Common myeloid progenitor, CD34-positive (primary cell): ENCODE results near the gene BEX2.
A peak's percentile ranks its signal among the peaks of the same experiment; 100 is the strongest.
"Not testable (repeated sequence)": the region's sequence is repeated elsewhere in the genome, so short reads cannot be mapped to it uniquely, and the experiment has no call there.

ENCODE experiments used
- CTCF ChIA-PET: fragments of 350-600 bp; sonication (Branson Sonifier 250); formaldehyde crosslinking; loops from one replicate; lab custom pipeline; 2021; ENCODE audit warnings: antibody characterized with exemption; lab: Charles Lee
- POLR2A ChIA-PET: fragments of 350-600 bp; sonication (Branson Sonifier 250); formaldehyde crosslinking; loops from one replicate; lab custom pipeline; 2021; ENCODE audit warnings: antibody characterized with exemption; lab: Charles Lee
- DNase-seq, 3 donors: peaks; one replicate each; pipeline versions ENCODE4 v3.0.0 to v3.0.0-alpha.2; 2013
- H3K27ac ChIP-seq, 2 experiments: 1 replicate in 1 of 2; 2 replicates in 1 of 2; pipeline ENCODE4 v1.7.0; 2013; ENCODE audit warnings: inconsistent platforms in 2 of 2, low read length in 2 of 2, mild to moderate bottlenecking in 2 of 2, low read depth in 1 of 2, moderate library complexity in 1 of 2; ENCODE audit not compliant: severe bottlenecking in 2 of 2, insufficient read depth in 1 of 2, poor library complexity in 1 of 2
- H3K27me3 ChIP-seq, 5 experiments: replicated peaks in 2 of 5; 1 replicate in 3 of 5; 2 replicates in 2 of 5; pipeline versions ENCODE4 v1.6.1 to v1.7.0; 2013; ENCODE audit warnings: low read length in 4 of 5, mild to moderate bottlenecking in 2 of 5, moderate library complexity in 2 of 5, inconsistent platforms in 1 of 5; ENCODE audit not compliant: insufficient read depth in 5 of 5, control insufficient read depth in 4 of 5
- H3K36me3 ChIP-seq, 4 experiments: 1 replicate in 2 of 4; 2 replicates in 2 of 4; pipeline versions ENCODE4 v1.6.1 to v1.7.0; 2013; ENCODE audit warnings: low read length in 3 of 4, control low read depth in 1 of 4, mild to moderate bottlenecking in 1 of 4; ENCODE audit not compliant: control insufficient read depth in 4 of 4, insufficient read depth in 4 of 4
- H3K4me1 ChIP-seq, 4 experiments: 1 replicate in 3 of 4; 2 replicates in 1 of 4; pipeline versions ENCODE4 v1.6.1 to v1.7.1; 2013; ENCODE audit warnings: low read length in 3 of 4, mild to moderate bottlenecking in 3 of 4, control low read depth in 1 of 4, inconsistent platforms in 1 of 4, moderate library complexity in 1 of 4; ENCODE audit not compliant: control insufficient read depth in 4 of 4, insufficient read depth in 4 of 4; ENCODE audit errors: control extremely low read depth in 1 of 4
- H3K4me3 ChIP-seq, 7 experiments: 1 replicate in 4 of 7; 2 replicates in 3 of 7; pipeline versions ENCODE4 v1.5.1 to v1.7.0; 2013; ENCODE audit warnings: mild to moderate bottlenecking in 7 of 7, low read length in 6 of 7, moderate library complexity in 6 of 7, inconsistent platforms in 2 of 7, low read depth in 2 of 7, control low read depth in 1 of 7; ENCODE audit not compliant: insufficient read depth in 4 of 7, control insufficient read depth in 1 of 7; ENCODE audit errors: extremely low read depth in 1 of 7
- H3K9me3 ChIP-seq, 5 experiments: 1 replicate in 4 of 5; 2 replicates in 1 of 5; pipeline versions ENCODE4 v1.6.1 to v1.7.1; 2013; ENCODE audit warnings: low read length in 4 of 5, mild to moderate bottlenecking in 2 of 5, inconsistent platforms in 1 of 5, low read depth in 1 of 5, moderate library complexity in 1 of 5; ENCODE audit not compliant: control insufficient read depth in 4 of 5, insufficient read depth in 2 of 5; ENCODE audit errors: control extremely low read depth in 1 of 5
- WGBS: methylation state at CpG from one replicate; pipeline ENCODE4 v1.1.5; 2013; ENCODE audit not compliant: insufficient coverage; 5-methylcytosine and 5-hydroxymethylcytosine counted together

The BEX2 gene

DNA sequence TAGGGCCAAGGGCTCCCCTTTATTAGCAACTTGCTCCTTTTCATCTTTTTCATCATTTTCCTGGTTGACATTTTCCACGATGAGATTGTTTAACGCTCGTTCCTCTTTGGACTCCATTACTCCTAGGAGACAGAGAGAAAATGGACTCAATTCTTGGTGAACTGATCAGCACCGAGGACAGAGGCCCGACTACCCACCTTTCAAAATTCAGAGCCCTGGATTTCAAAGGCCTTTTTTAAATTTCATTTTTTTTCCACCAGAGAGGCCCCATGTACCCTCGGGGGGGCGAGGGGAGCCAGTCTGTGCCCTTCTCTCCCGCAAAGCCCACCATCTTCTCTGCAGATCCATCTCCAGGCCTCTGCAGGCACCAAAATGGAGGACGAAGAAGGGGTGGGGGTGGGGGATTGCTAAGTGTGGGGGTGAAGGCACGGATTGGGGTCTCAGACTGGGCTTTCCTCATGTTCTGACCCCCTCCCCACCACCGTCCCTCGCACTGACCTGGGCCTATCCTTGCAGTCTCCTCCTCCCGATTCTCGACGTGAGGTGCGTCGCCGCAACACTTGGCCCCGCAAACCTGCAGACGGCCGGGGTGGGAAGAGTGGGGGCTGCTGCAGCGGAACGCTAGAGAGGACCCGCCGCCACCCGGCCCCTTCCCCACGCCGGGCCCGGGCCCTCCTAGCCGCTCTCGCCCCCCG lies 783 bp downstream of the BEX2 start:
- peaks cover 0 to 5% (median 1%) of the 10 kb centered on the region in 4 experiments for H3K4me1 ChIP-seq
- POLR2A ChIA-PET: no interaction called here
- CTCF ChIA-PET: no interaction called here
- peak overlapping the region; percentile 75 to 86 for H3K27ac ChIP-seq
- H3K4me3 ChIP-seq: peak overlapping the region; percentile 48 to 84 (median 70)
- H3K9me3 ChIP-seq: no peaks in the 10 kb centered on the region
- peak; percentile 36 to 59 (median 51) for DNase-seq
- H3K36me3 ChIP-seq: peaks cover 0 to 4% (median under 1%) of the 10 kb centered on the region in 4 experiments
- WGBS: 35% methylated on average over 23 of the region's 32 CpGs
- peaks cover 0 to 4% (median 0%) of the 10 kb centered on the region in 5 experiments for H3K27me3 ChIP-seq

DNA sequence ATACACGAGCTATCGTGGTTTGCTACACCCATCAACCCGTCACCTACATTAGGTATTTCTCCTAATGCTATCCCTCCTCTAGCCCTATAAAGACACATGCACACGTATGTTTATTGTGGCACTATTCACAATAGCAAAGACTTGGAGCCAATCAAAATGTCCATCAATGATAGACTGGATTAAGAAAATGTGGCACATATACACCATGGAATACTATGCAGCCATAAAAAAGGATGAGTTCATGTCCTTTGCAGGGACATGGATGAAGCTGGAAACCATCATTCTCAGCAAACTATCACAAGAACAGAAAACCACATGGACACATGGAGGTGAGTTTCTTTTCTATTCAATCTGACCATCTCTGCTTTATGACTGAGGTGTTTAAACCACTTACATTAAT lies 5.1 kb downstream of the BEX2 start:
- DNase-seq, H3K9me3 ChIP-seq, H3K27ac ChIP-seq, H3K4me3 ChIP-seq, H3K36me3 ChIP-seq, H3K4me1 ChIP-seq, H3K27me3 ChIP-seq, CTCF ChIA-PET, POLR2A ChIA-PET: not testable (repeated sequence)
- no CpG with 5 or more reads among the region's 4 CpGs for WGBS

DNA sequence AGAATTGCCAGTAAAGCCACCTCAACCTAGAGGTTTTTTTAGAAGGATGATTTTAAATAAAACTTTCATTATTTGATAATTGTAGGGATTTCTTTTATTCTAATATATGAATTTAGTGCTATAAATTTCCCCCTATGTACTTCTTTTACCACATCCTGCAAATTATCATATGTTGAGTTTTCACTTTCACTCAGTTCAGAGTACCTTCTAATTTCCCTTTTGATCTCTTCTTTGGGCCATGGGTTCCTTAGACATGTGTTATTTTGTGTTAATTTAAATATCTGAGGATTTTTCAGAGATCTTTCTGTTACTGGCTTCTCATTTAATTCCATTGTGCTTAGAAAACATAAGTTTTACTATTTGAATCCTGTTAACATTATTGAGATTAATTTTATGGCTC lies 6.1 kb downstream of the BEX2 start:
- POLR2A ChIA-PET: no interaction called here
- no peak overlapping the region for H3K4me3 ChIP-seq
- CTCF ChIA-PET: no interaction called here
- H3K27ac ChIP-seq: no peak overlapping the region
- DNase-seq: no peak
- peaks cover 0 to 4% (median 0%) of the 10 kb centered on the region in 5 experiments for H3K27me3 ChIP-seq
- no peaks in the 10 kb centered on the region for H3K4me1 ChIP-seq
- peaks cover 0 to 4% (median under 1%) of the 10 kb centered on the region in 4 experiments for H3K36me3 ChIP-seq
- no peaks in the 10 kb centered on the region for H3K9me3 ChIP-seq

DNA sequence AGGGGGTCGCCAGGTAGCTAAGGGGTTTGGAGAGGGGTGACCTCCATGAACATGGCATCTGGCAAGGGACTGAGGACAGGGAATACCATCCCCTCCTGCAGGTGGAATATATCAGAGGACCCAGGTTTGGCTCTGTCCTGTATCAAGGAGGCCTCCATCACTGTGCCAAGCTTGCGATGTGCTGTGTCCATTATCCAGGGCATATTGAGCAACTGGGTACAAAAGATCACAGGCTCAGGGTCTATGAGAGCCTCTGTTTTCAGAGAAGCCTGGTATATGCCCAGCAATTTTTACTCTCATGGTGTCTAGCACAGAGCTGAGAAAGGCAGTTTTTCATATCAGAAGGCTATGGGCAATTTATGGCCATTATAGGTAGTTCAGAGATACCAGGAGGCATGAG lies 17.7 kb downstream of the BEX2 start:
- peaks cover 0 to 3% (median 0%) of the 10 kb centered on the region in 5 experiments for H3K9me3 ChIP-seq
- H3K27ac ChIP-seq: no peak overlapping the region
- 92% methylated on average over 2 of the region's 2 CpGs for WGBS
- DNase-seq: no peak
- H3K27me3 ChIP-seq: no peaks in the 10 kb centered on the region
- POLR2A ChIA-PET: no interaction called here
- H3K36me3 ChIP-seq: no peaks in the 10 kb centered on the region
- no peak overlapping the region for H3K4me3 ChIP-seq
- H3K4me1 ChIP-seq: no peaks in the 10 kb centered on the region
- CTCF ChIA-PET: no interaction called here

DNA sequence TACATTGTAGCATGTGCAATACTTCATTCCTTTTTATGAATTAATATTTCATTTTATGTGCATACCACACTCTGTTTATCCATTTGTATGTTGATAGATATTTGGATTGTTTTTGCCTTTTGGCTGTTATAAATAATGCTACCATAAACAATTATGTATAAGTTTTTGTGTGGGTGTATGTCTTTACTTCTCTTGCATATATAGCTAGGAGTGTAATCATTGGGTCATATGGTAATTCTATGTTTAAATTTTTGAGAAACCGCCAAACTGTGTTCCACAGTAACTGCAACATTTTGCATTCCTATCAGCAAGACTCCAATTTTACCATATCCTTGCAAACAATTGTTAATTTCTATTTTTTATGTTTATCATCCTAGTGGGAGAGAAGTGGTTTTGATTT lies 31.2 kb downstream of the BEX2 start:
- Histone ChIP-seq H3K27me3 (peaks cover 0 to 12% (median 0%) of the 10 kb centered on the region in 5 experiments), H3K4me3 (no peak overlapping the region), H3K36me3 (no peaks in the 10 kb centered on the region), H3K4me1 (peaks cover 0 to 3% (median under 1%) of the 10 kb centered on the region in 4 experiments), H3K9me3 (peaks cover 0 to 1% (median 0%) of the 10 kb centered on the region in 5 experiments), H3K27ac (no peak overlapping the region)
- DNase-seq: no peak
- CTCF ChIA-PET: no interaction called here
- no CpG with 5 or more reads among the region's 1 CpG for WGBS
- POLR2A ChIA-PET: no interaction called here

DNA sequence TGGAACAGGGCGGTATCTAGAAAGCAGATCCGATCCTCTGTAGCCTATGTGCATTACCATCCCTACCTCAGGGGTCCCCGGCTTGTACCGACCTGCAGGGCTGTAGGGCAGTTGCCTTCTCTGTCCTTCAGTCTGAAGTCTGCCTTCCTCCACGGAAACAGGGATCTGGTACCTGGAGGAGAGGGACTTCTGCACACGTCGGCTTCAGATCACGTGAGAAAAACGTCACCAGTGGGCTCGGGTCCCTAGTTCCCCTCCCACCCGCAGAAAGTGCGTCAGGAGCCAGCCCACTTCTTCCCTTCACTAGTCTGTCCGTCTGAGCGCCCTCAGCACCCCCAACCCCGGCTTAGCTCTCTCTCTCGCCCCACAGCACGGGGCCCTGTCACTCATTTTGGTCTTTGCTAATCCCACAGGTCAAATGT lies 34.2 kb downstream of the BEX2 start, which contains the start of gene TCEAL5:
TSS of gene TCEAL5 (minus strand) at position 170 of the 422 bp plus-strand sequence. CDS start 2,187 bp downstream, outside the sequence.
- DNase-seq: peak; percentile 52 to 81 (median 72)
- peaks cover 0 to 2% (median 0%) of the 10 kb centered on the region in 4 experiments for H3K36me3 ChIP-seq
- H3K4me1 ChIP-seq: peaks cover 0 to 3% (median under 1%) of the 10 kb centered on the region in 4 experiments
- H3K27ac ChIP-seq: no peak within 1 kb of the TSS
- H3K27me3 ChIP-seq: peaks cover 0 to 12% (median 0%) of the 10 kb centered on the region in 5 experiments
- peak within 1 kb of the TSS in 6 of 7 experiments; percentile 13 to 81 (median 63) for H3K4me3 ChIP-seq
- ChIA-PET CTCF (no interaction called here), POLR2A (no interaction called here)
- peaks cover 0 to 1% (median 0%) of the 10 kb centered on the region in 5 experiments for H3K9me3 ChIP-seq
- 12% methylated on average over 8 of the region's 17 CpGs for WGBS

DNA sequence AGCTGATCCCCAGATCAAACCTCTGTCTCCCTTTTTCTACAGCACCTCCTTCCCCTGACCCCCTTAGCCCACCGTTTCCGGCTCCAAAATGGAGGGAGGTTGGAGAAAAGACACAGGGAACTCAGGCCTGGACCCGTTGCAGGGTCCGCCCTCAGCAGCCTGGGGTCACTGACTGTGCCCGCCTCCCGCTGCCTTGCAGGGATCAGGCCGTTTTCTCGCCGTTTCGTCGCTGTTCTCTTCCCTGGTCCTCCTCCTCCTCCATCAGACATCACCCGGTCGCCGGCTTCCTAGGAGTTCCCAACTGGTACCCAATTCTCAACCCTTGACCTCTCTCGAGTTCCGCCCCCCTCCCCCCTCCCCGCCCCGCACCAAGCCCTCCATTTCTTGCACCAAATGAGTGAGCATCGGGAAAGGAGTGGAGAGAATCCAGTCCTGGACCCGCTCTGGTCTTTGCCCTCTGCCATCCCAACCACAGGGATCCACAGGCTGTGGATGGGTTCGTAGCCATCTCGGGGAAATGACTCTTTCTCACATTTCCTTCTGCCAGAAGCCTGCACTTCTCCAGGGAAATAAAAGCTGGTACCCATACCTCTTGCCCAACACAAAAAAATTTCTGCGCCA lies 34.7 kb downstream of the BEX2 start:
- Histone ChIP-seq H3K36me3 (peaks cover 0 to 2% (median 0%) of the 10 kb centered on the region in 4 experiments), H3K27ac (no peak overlapping the region), H3K27me3 (peaks cover 0 to 12% (median 0%) of the 10 kb centered on the region in 5 experiments), H3K9me3 (no peaks in the 10 kb centered on the region), H3K4me3 (peak overlapping the region in 6 of 7 experiments; percentile 13 to 81 (median 63)), H3K4me1 (peaks cover 0 to 3% (median under 1%) of the 10 kb centered on the region in 4 experiments)
- no peak for DNase-seq
- POLR2A ChIA-PET: no interaction called here
- WGBS: 24% methylated on average over 11 of the region's 23 CpGs
- CTCF ChIA-PET: no interaction called here
